ENCODE data around the gene MMD.

Gene MMD

DNA sequence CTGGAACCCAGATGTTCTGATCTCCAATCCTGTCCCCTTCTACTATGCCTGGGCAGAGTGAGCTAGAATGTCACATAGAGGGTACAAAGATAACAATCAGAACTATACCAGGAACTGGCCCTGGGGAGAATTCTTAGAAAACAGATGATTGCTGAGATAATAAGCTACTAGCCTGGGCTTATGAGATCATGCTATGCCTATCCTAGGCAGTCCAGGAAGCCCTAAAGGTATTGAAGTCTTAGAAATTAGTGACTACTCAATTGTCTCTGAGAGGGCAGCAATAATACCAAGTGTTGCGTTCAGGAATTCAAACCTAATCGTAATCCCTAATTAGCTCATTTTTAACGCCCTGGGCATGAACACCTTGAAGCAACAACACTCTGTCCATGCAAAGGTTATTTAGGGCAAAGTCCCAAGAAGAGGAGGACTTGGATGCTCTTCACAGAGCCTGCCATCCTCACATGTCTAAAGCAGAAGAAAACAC, 77.1 kb downstream of the MMD start:
- no peak for DNase-seq

- no peak for DNase-seq
These were observed 77.6 kb downstream of the MMD start for GRCh38 chr17:55343900-55344513.

DNA sequence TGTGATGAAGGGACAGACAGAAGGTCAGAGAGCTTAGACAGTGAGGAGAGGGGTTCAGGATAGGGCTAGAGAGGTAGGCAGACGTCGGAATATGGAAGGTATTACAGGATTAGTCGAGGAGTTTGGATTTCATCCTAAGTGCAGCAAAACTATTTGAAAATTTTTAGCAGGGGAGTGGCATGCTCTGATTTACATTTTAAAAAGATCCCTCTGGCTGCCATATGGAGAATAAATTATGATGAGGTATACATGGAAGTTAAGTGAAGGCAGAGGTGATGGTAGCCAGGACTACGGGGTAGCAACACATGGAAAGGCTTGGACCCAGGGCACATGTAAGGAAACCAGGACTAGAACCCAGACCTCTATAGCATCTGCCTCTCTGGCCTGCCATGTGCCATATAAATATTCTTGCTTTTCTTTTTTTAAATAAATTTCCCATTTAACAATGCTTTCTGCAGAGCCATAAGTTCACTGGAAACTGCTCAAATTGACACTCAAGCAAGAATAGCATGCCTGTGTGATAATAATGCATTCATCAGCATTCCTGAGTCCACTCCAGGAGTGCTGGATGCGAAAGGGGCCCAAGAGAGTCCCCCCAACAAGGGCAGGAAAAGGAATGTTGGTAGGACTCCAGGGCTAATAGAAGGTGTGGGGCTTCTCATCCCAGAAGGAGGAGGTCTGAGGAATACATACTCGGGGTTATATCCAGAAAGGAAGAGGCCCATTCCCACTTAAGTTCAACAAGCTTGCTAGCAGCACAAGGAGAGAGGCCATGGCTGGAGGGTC, 78.6 kb downstream of the MMD start:
- no peak for DNase-seq
